ENCODE data around the gene YPEL4.

DNA sequence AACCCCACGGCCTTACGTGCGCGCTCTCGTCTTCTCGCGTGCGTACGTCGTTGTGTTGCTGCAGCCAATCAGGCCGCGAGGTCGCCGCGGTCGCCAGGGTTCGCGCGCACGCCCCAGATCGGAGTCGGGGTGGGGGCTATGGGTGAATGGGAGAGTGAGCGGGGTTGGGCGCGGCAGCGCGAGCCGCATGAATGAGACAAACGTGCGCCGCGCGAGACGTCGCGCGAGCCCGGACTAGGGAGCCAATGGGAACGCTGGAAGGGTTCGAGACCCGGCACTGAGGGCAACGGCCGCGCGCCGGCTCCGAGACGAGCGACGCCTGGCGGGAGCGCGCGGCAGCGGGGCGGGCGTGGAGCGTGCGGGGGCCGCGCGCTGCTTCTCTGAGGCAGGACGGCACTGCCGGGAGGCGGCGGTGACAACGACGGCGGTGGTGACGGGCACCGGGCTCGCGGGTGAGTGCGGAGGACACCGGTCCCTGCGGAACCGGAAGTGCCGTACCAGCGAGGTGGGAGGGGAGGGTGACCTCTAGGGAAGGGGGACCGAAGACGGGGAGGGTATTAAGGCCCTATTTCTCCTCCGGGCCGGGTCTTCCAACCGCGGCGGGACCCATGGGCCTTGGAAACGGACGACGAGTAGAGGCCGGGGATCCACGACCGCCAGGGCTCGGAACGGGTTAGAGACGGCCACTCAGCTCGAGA lies 18.2 kb upstream of the YPEL4 start, which contains the start of gene ZDHHC5:
- TF ChIP-seq CTCF (IDR thresholded peaks at IDR 0.05; ENCODE audit: low read depth, low read length, poor library complexity, severe bottlenecking) (peak; percentile 46), EZH2phosphoT487 (IDR thresholded peaks at IDR 0.05; ENCODE audit: borderline replicate concordance, low read length) (no peak)
